GM10847 (cell line): ENCODE results near the gene TNFRSF8.

Source experiments
- POLR2A ChIP-seq: IDR thresholded peaks from 2 replicates; pipeline ENCODE4 v1.6.1; 2011; ENCODE audit not compliant: insufficient read length; ENCODE audit errors: extremely low read depth

The TNFRSF8 gene

GRCh38 chr1:12063141-12064072 lies at the start of gene TNFRSF8:
Gene TNFRSF8 (plus strand): TSS chr1:12063303. CDS start chr1:12063599, 296 bp downstream.
- no peak for TF ChIP-seq POLR2A

DNA sequence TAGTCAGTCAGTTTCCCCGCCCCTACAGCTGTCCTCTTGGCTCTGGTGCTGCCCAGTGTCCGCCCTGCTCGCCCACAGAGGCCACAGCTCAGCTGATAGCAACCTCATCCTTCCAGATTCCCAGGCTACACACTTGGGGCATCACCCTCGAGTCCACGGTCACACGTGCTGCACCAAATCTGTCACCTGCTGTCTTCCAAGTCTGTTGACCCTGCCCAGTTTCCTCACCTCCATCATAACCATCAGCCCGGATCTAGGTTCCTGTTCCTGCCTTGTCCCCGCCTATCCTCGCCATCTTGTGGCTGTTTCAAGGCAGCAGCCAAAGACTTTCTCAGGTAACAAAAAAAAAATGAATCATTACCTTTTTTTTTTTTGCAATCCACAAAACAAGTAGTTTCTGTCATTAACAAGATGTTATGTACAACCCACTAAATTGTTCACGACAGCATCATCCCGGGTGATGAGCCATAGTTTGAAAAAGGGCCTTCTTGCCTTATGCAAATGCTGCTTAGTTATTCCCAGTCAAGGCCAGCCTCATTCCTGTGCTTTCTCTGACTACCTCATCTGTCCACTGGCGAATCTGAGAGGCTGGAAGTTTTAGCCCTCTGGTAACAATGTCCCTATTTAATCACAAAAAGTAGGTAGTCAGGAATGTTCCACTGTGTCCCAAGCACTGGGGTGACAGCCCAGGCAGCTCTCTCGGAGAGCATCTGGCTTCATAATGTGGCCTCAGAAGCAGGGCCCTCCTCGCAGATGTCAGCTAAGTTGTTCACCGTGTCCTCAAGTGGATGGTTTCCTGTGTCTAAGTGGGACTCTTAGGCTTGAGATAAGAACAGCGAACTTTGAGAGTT lies 48.7 kb upstream of the TNFRSF8 start:
- no peak for TF ChIP-seq POLR2A

DNA sequence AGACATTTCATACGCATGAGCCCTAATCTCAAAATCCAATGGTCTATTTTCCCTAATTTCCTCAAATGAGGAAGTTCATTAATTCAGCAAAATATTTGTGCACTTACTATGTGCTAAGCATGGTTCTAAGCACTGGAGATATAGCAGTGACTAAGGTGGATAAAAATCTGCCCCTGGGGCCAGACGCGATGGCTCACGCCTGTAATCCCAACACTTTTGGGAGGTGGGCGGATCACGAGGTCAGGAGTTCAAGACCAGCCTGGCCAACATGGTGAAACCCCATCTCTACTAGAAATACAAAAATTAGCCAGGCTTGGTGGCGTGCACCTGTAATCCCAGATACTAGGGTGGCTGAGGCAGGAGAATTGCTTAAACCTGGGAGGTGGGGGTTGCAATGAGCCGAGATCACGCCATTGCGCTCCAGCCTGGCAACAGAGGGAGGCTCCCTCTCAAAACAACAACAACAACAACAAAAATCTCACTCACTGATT lies 48.1 kb upstream of the TNFRSF8 start:
- TF ChIP-seq POLR2A = no peak

GRCh38 chr1:12015499-12015898 lies 47.6 kb upstream of the TNFRSF8 start:
- TF ChIP-seq POLR2A = no peak

GRCh38 chr1:12016182-12016581 lies 46.9 kb upstream of the TNFRSF8 start:
- no peak for TF ChIP-seq POLR2A

- TF ChIP-seq POLR2A = no peak
These were observed 43.1 kb upstream of the TNFRSF8 start for GRCh38 chr1:12019858-12020509.

GRCh38 chr1:12021616-12022015 lies 41.5 kb upstream of the TNFRSF8 start:
- no peak for TF ChIP-seq POLR2A

GRCh38 chr1:12022036-12022435 lies 41.1 kb upstream of the TNFRSF8 start:
- TF ChIP-seq POLR2A = no peak

DNA sequence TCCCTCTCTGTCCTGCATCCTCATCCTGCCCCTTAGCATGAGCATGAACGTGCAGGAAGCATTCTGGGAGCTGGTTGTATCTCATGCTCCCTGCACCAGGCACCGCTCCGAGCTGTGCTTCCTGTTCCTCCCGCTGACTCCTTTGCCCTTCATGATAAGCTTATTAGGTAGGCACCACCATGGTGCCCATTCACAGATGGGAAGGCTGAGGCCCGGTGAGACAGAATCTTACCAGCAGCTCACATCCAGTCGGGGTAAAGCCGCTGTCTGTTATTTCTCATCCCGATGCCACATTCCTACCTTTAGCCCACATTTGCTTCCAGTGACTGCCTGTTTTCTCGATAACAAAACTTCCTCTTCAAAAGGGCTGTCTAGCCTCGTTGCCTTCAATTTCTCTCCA lies 36.5 kb upstream of the TNFRSF8 start:
- TF ChIP-seq POLR2A = no peak

- no peak for TF ChIP-seq POLR2A
These were observed 34.9 kb upstream of the TNFRSF8 start for GRCh38 chr1:12028248-12028647.

GRCh38 chr1:12028957-12029511 lies 34.1 kb upstream of the TNFRSF8 start:
- TF ChIP-seq POLR2A = no peak

- TF ChIP-seq POLR2A = no peak
These were observed 33.3 kb upstream of the TNFRSF8 start for GRCh38 chr1:12029720-12030339.

GRCh38 chr1:12031039-12031980 lies 31.8 kb upstream of the TNFRSF8 start:
- TF ChIP-seq POLR2A = no peak
